PFSK-1 (cell line): ENCODE data around the gene BCAR3. TPM values are rescaled to one million over a fixed set of nuclear protein-coding genes. Genes with fewer than 3 reads are reported as not detected.
A peak's percentile ranks its signal among the peaks of the same experiment; 100 is the strongest.

Experiments used
- FOXP2 ChIP-seq: optimal IDR thresholded peaks from 2 replicates; pipeline ENCODE3; 2011; ENCODE audit warnings: borderline replicate concordance, control low read depth, inconsistent platforms; ENCODE audit not compliant: insufficient read depth; ENCODE audit errors: extremely low read length, extremely low read depth
- POLR2AphosphoS5 ChIP-seq: IDR thresholded peaks from 2 replicates; pipeline ENCODE4 v1.6.1; 2012; ENCODE audit warnings: low read depth, mild to moderate bottlenecking, control low read depth, low read length, moderate library complexity
- REST ChIP-seq, 2 experiments: IDR thresholded peaks; 2 replicates each; pipeline versions ENCODE4 v1.6.1 to v1.8.0; 2011 to 2012; ENCODE audit warnings: low read depth in 2 of 2, low read length in 2 of 2, control low read depth in 1 of 2, inconsistent platforms in 1 of 2, mild to moderate bottlenecking in 1 of 2, moderate library complexity in 1 of 2; ENCODE audit not compliant: insufficient read depth in 1 of 2
- SIN3A ChIP-seq: IDR thresholded peaks from 2 replicates; pipeline ENCODE4 v1.6.1; 2012; ENCODE audit warnings: mild to moderate bottlenecking, low read length, moderate library complexity, borderline replicate concordance; ENCODE audit not compliant: insufficient read depth
- TAF1 ChIP-seq: IDR thresholded peaks from 2 replicates; pipeline ENCODE4 v1.6.1; 2012; ENCODE audit warnings: low read length, control low read depth, borderline replicate concordance; ENCODE audit not compliant: insufficient read depth
- polyA plus RNA-seq: library from polyadenylated mRNA; unstranded; fragments of >200 nt; gene quantifications from one replicate; pipeline ENCODE4 v1.2.1, GENCODE V29; 2012; ENCODE audit warnings: low read depth, missing spikeins; ENCODE audit not compliant: insufficient read length

The BCAR3 gene
- 48.4 TPM for polyA plus RNA-seq

- no peak for TF ChIP-seq POLR2AphosphoS5
- TF ChIP-seq FOXP2, result no peak
- TF ChIP-seq TAF1, result no peak; the same call in 1 of the 2 replicates
- 0 out of 4 replicates have a peak, but pooled peaks of 1 of the 2 experiments have one; percentile 3 for TF ChIP-seq REST (IDR thresholded peaks at IDR 0.05; ENCODE audit: insufficient read depth in 1 of 2, low read depth in 2 of 2, low read length in 2 of 2)
- TF ChIP-seq SIN3A, result no peak
These were observed at the start of gene BCAR3 for GRCh38 chr1:93681101-93681988. TSS of gene BCAR3 (minus strand) at chr1:93681837. CDS start at chr1:93674930, 6,907 bp downstream.

GRCh38 chr1:93730621-93731020, 49.0 kb upstream of the BCAR3 start:
- TF ChIP-seq REST (IDR thresholded peaks at IDR 0.05; ENCODE audit: insufficient read depth in 1 of 2, low read depth in 2 of 2, low read length in 2 of 2) (no peak), POLR2AphosphoS5 (no peak), TAF1 (no peak), FOXP2 (no peak), SIN3A (no peak)

GRCh38 chr1:93729906-93730305, 48.3 kb upstream of the BCAR3 start:
- TF ChIP-seq TAF1 (no peak), SIN3A (no peak), POLR2AphosphoS5 (no peak), FOXP2 (no peak), REST (IDR thresholded peaks at IDR 0.05; ENCODE audit: insufficient read depth in 1 of 2, low read depth in 2 of 2, low read length in 2 of 2) (no peak)

GRCh38 chr1:93729502-93729901, 47.9 kb upstream of the BCAR3 start:
- TF ChIP-seq REST (IDR thresholded peaks at IDR 0.05; ENCODE audit: insufficient read depth in 1 of 2, low read depth in 2 of 2, low read length in 2 of 2) (no peak), SIN3A (no peak), POLR2AphosphoS5 (no peak), FOXP2 (no peak), TAF1 (no peak)
